ENCODE data around the gene NEU3. TPM values are rescaled to one million over a fixed set of nuclear protein-coding genes. Genes with fewer than 3 reads are reported as not detected.

NEU3 gene, protein sequence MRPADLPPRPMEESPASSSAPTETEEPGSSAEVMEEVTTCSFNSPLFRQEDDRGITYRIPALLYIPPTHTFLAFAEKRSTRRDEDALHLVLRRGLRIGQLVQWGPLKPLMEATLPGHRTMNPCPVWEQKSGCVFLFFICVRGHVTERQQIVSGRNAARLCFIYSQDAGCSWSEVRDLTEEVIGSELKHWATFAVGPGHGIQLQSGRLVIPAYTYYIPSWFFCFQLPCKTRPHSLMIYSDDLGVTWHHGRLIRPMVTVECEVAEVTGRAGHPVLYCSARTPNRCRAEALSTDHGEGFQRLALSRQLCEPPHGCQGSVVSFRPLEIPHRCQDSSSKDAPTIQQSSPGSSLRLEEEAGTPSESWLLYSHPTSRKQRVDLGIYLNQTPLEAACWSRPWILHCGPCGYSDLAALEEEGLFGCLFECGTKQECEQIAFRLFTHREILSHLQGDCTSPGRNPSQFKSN
- total RNA-seq, result 5.2 and 7.0 TPM in 2 replicates

DNA sequence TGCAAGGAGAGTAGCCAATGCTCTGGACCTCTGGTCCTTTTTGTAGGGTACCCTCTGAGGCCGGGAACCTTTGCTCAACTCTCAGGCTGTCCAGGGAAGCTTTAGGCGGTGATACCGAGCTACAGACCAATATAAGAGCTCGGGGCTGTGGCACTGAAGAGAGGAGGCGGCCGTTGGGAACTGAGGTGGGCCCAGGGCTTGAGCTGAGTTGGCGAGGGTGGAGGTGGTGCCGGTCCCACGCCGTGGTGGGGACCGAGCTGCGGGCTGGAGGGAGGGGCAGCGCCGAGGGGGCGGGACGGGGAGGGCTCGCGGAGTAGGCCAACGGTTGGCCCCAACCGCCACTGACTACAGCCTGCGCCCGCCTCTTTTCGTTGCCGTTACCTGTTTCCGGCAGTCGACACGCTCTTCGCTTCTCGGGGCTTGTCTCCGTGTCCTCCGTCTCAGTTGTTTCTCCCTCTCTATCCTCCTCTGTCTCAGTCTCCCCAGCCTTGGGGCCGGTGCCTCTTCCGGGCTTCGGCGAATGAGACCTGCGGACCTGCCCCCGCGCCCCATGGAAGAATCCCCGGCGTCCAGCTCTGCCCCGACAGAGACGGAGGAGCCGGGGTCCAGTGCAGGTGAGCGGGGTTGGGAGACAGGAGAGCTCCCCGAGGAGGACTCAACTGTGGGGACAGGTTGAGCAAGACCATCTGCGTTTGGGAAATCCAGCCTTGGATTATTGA is at the start of gene NEU3:
Gene NEU3 (plus strand): TSS at position 393 of the 719 bp plus-strand sequence. CDS start 128 bp downstream, at position 521.

DNA sequence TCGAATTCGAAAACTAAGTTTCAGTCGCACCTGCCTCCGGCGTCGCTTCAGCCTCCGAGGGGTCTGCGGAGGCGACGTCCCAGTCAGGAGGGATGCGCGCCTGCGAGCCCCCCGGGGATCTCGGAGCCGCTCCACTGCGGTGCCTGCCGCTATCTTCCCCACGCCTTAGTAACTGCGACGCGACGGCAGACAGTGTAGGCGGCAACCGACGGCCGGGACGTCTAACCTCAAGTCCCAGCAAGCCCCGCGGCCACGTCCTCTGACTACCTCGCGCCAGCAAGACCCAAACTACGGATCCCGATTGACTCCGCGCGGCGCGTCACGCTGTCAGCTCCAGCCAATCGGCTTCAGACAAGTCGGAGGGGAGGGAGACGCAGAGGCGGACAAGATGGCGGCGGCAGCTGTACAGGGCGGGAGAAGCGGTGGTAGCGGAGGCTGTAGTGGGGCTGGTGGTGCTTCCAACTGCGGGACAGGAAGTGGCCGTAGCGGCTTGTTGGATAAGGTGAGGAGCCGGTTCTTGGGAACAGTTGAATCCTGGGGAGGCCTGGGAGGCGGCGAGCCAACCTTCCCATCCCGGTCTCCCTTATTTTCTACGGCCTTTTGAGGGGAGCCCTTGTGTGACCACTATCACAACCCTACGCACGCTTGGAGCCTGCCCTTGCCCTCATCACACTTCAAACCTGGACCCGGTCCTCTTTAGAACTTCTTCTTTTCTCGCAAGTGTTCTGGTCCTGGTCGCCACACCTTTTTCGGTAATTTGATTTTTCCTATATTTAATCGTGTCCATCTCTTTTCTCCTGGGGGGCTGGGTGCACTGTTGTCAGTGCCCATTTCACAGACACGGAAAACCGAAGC is 39.6 kb upstream of the NEU3 start, which contains the start of the genes SPCS2 and XRRA1:
Gene SPCS2 (plus strand): TSS at position 369 of the 855 bp plus-strand sequence. CDS start 20 bp downstream, at position 389.
Gene XRRA1 (minus strand): TSS at position 194 of the 855 bp plus-strand sequence. CDS start 8,213 bp downstream, outside the sequence.

Other genes starting within 250 kb of the NEU3 start
- gene RNF169, start 240.1 kb upstream of the NEU3 start, total RNA-seq, result 9.7 and 20.2 TPM in 2 replicates
- 4.5 and 7.1 TPM in 2 replicates for gene XRRA1, start 39.8 kb upstream of the NEU3 start, total RNA-seq
- 13.6 and 40.7 TPM in 2 replicates for gene SPCS2, start 39.7 kb upstream of the NEU3 start, total RNA-seq
- gene OR2AT4, start 107.9 kb downstream of the NEU3 start, total RNA-seq, result not detected in 2 replicates
- 0.30 TPM in 1 of 2 replicates, not detected in the other for gene SLCO2B1, start 162.2 kb downstream of the NEU3 start, total RNA-seq

Measured in epithelial cell of umbilical artery (primary cell).